ENCODE data around the gene SAMD4A.

Gene SAMD4A

GRCh38 chr14:54756656-54757392 lies 189.9 kb downstream of the SAMD4A start:
- TF ChIP-seq PAX5 (IDR thresholded peaks at IDR 0.05; ENCODE audit: insufficient read depth, low read length, severe bottlenecking) (no peak), POLR2A (IDR thresholded peaks at IDR 0.05; ENCODE audit: low read depth, low read length) (no peak), TAF1 (IDR thresholded peaks at IDR 0.05; ENCODE audit: low read depth, low read length) (no peak), SPI1 (IDR thresholded peaks at IDR 0.05; ENCODE audit: low read depth, low read length) (no peak), POLR2AphosphoS5 (IDR thresholded peaks at IDR 0.05; ENCODE audit: low read depth, low read length) (no peak), POU2F2 (IDR thresholded peaks at IDR 0.05; ENCODE audit: low read depth, low read length) (no peak)
- DNase-seq (ENCODE audit: insufficient read length, low spot score) (no peak), FAIRE-seq (no peak)

- FAIRE-seq: no peak
- no peak for TF ChIP-seq TAF1 (IDR thresholded peaks at IDR 0.05; ENCODE audit: low read depth, low read length)
- DNase-seq (ENCODE audit: insufficient read length, low spot score): no peak
Measured at GRCh38 chr14:54758041-54758440, 191.1 kb downstream of the SAMD4A start.

- TF ChIP-seq POU2F2 (IDR thresholded peaks at IDR 0.05; ENCODE audit: low read depth, low read length): no peak
- no peak for TF ChIP-seq POLR2A (IDR thresholded peaks at IDR 0.05; ENCODE audit: low read depth, low read length)
- no peak for TF ChIP-seq PAX5 (IDR thresholded peaks at IDR 0.05; ENCODE audit: insufficient read depth, low read length, severe bottlenecking)
- no peak for TF ChIP-seq POLR2AphosphoS5 (IDR thresholded peaks at IDR 0.05; ENCODE audit: low read depth, low read length)
- TF ChIP-seq SPI1 (IDR thresholded peaks at IDR 0.05; ENCODE audit: low read depth, low read length): no peak
- TF ChIP-seq TAF1 (IDR thresholded peaks at IDR 0.05; ENCODE audit: low read depth, low read length): no peak
- FAIRE-seq: no peak
- no peak for DNase-seq (ENCODE audit: insufficient read length, low spot score)
Measured at GRCh38 chr14:54759982-54760585, 193.2 kb downstream of the SAMD4A start.

DNA sequence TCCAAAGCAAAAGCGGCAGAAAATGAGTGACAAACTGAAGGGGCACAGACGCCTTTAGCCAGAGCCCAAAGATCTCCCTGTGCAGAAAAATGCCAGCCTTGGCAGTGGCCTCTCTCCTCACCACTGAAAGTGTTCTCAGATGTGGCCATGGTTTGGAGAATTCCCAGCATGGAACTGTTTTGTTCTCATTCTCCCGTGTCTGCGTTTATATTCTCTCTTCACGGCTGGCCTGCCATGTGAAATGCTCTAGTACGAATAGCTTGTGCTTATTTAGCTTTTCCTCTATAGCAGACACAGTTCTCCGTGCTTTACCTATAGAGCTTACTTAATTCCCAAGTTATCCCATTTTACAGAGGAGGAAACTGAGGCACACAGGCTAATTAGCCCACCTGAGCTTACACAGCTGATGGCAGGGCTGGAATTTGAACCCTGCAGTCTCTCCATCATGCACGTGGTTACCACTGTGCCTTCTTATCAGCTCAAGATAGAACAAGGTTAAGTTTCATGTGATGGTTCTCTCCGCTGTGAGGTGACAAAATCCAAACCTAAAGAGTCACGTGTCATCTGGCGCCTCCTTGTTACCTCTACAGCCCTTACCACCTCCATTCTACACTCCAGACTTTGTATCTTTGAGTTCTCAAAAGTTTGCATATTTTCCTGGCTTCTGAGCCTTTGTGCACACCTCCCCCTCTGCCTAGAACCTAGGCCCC lies 194.1 kb downstream of the SAMD4A start:
- TF ChIP-seq SPI1 (IDR thresholded peaks at IDR 0.05; ENCODE audit: low read depth, low read length) (no peak), PAX5 (IDR thresholded peaks at IDR 0.05; ENCODE audit: insufficient read depth, low read length, severe bottlenecking) (no peak), POU2F2 (IDR thresholded peaks at IDR 0.05; ENCODE audit: low read depth, low read length) (no peak), POLR2AphosphoS5 (IDR thresholded peaks at IDR 0.05; ENCODE audit: low read depth, low read length) (no peak), POLR2A (IDR thresholded peaks at IDR 0.05; ENCODE audit: low read depth, low read length) (no peak), TAF1 (IDR thresholded peaks at IDR 0.05; ENCODE audit: low read depth, low read length) (no peak)
- DNase-seq (ENCODE audit: insufficient read length, low spot score): no peak
- no peak for FAIRE-seq

GRCh38 chr14:54761835-54762234 lies 194.9 kb downstream of the SAMD4A start:
- no peak for DNase-seq (ENCODE audit: insufficient read length, low spot score)
- FAIRE-seq: no peak
- TF ChIP-seq POLR2AphosphoS5 (IDR thresholded peaks at IDR 0.05; ENCODE audit: low read depth, low read length) (no peak), TAF1 (IDR thresholded peaks at IDR 0.05; ENCODE audit: low read depth, low read length) (no peak), POU2F2 (IDR thresholded peaks at IDR 0.05; ENCODE audit: low read depth, low read length) (no peak), POLR2A (IDR thresholded peaks at IDR 0.05; ENCODE audit: low read depth, low read length) (no peak), SPI1 (IDR thresholded peaks at IDR 0.05; ENCODE audit: low read depth, low read length) (no peak), PAX5 (IDR thresholded peaks at IDR 0.05; ENCODE audit: insufficient read depth, low read length, severe bottlenecking) (no peak)

GRCh38 chr14:54762296-54762695 lies 195.4 kb downstream of the SAMD4A start:
- FAIRE-seq (no peak), DNase-seq (ENCODE audit: insufficient read length, low spot score) (no peak)
- TF ChIP-seq POLR2AphosphoS5 (IDR thresholded peaks at IDR 0.05; ENCODE audit: low read depth, low read length): no peak
- TF ChIP-seq SPI1 (IDR thresholded peaks at IDR 0.05; ENCODE audit: low read depth, low read length): no peak
- TF ChIP-seq TAF1 (IDR thresholded peaks at IDR 0.05; ENCODE audit: low read depth, low read length): no peak
- TF ChIP-seq POU2F2 (IDR thresholded peaks at IDR 0.05; ENCODE audit: low read depth, low read length): no peak
- TF ChIP-seq PAX5 (IDR thresholded peaks at IDR 0.05; ENCODE audit: insufficient read depth, low read length, severe bottlenecking): no peak
- no peak for TF ChIP-seq POLR2A (IDR thresholded peaks at IDR 0.05; ENCODE audit: low read depth, low read length)

DNA sequence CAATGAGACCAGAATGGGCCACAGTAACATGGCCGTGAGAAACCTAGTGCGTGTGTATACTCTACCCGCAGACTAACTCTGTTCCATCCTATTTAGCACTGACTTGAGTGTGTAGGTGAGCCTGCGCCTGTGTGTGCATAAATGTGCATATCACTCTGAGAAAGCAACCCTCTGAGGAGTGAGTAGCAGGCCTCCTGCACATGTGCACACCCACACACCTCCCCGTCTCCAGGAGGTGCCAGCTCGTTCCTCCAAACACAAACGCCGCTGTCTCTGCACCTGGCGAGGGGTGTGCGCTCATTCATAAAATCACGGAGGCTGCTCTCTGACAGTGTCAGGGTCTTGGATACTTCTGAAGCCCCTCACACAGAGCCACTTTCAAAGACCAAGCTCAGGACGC lies 196.8 kb downstream of the SAMD4A start:
- DNase-seq (ENCODE audit: insufficient read length, low spot score) (no peak), FAIRE-seq (no peak)
- TF ChIP-seq PAX5 (IDR thresholded peaks at IDR 0.05; ENCODE audit: insufficient read depth, low read length, severe bottlenecking): no peak
- TF ChIP-seq SPI1 (IDR thresholded peaks at IDR 0.05; ENCODE audit: low read depth, low read length): no peak
- no peak for TF ChIP-seq POU2F2 (IDR thresholded peaks at IDR 0.05; ENCODE audit: low read depth, low read length)
- TF ChIP-seq POLR2A (IDR thresholded peaks at IDR 0.05; ENCODE audit: low read depth, low read length): no peak

DNA sequence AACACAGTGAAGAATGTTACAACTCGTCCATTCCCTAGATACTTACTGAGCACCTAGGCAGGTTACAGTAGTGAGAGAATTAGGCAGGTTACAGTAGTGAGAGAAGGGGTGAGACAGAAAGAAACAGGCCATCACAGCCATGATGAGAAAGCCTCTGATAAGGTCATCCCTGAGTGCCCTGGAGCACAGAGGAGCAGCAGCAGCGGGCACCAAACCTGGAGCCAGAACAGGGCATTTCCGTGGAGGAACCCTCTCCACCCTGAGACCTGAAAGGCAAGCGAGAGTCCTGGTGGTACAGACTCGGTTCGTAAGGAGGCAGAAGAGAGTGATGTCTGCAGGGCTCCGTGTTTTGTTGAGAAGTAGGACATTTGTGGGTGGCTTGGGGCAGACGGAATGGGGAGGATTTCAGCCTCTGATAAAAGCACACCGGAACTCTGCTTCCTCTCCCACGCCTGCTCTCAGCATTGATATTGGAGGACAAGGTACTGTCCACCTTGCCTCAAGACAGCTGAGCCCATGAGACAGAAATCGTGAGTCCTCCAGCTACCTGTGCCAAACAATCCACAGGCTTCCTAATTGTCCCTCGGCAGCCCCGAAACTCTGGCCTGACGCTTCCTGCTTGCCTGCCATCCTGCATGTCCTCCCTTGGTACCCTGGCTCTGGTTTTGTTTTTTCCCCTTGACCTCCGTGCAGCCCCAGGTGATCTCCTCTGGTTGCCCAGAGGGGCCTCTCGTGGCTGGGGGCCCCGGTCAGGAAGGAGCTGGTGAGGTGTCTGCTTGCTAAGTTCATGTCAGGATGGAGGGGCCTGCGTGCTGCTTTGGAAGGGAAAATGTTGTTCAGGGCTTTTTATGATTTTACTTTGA lies 199.6 kb downstream of the SAMD4A start:
- no peak for FAIRE-seq

GRCh38 chr14:54767139-54767431 lies 200.2 kb downstream of the SAMD4A start:
- no peak for DNase-seq (ENCODE audit: insufficient read length, low spot score)
- FAIRE-seq: no peak
- TF ChIP-seq POU2F2 (IDR thresholded peaks at IDR 0.05; ENCODE audit: low read depth, low read length) (no peak), POLR2AphosphoS5 (IDR thresholded peaks at IDR 0.05; ENCODE audit: low read depth, low read length) (no peak), POLR2A (IDR thresholded peaks at IDR 0.05; ENCODE audit: low read depth, low read length) (no peak), TAF1 (IDR thresholded peaks at IDR 0.05; ENCODE audit: low read depth, low read length) (no peak), SPI1 (IDR thresholded peaks at IDR 0.05; ENCODE audit: low read depth, low read length) (no peak), PAX5 (IDR thresholded peaks at IDR 0.05; ENCODE audit: insufficient read depth, low read length, severe bottlenecking) (no peak)

More for the DNA sequence above, 199.6 kb downstream of the SAMD4A start:
- TF ChIP-seq POLR2AphosphoS5 (IDR thresholded peaks at IDR 0.05; ENCODE audit: low read depth, low read length): no peak
- TF ChIP-seq SPI1 (IDR thresholded peaks at IDR 0.05; ENCODE audit: low read depth, low read length): no peak
- TF ChIP-seq TAF1 (IDR thresholded peaks at IDR 0.05; ENCODE audit: low read depth, low read length): no peak
- no peak for TF ChIP-seq PAX5 (IDR thresholded peaks at IDR 0.05; ENCODE audit: insufficient read depth, low read length, severe bottlenecking)
- no peak for TF ChIP-seq POU2F2 (IDR thresholded peaks at IDR 0.05; ENCODE audit: low read depth, low read length)
- no peak for TF ChIP-seq POLR2A (IDR thresholded peaks at IDR 0.05; ENCODE audit: low read depth, low read length)
- no peak for DNase-seq (ENCODE audit: insufficient read length, low spot score)

Measured in GM12891 (cell line).